Jurkat, Clone E6-1 (cell line): ENCODE measurements around the gene HOXA13.

Experiments
- DNase-seq: peaks from one replicate; pipeline ENCODE4 v3.0.0-alpha.2; 2011; ENCODE audit warnings: low read depth, low spot score
- H3K4me3 ChIP-seq: 2 replicates; pipeline ENCODE4 v1.5.1; 2011; ENCODE audit warnings: mild to moderate bottlenecking, low read length, control low read depth, moderate library complexity

The HOXA13 gene

GRCh38 chr7:27185854-27186667, 13.8 kb downstream of the HOXA13 start:
- DNase-seq = no peak
- no peak overlapping the region for H3K4me3 ChIP-seq

GRCh38 chr7:27185013-27185853, 14.7 kb downstream of the HOXA13 start, which contains the start of gene HOXA11:
Gene HOXA11 (minus strand): TSS chr7:27185232. CDS start chr7:27185144, 88 bp downstream.
- H3K4me3 ChIP-seq = peak within 1 kb of the TSS; percentile 22
- DNase-seq = no peak

GRCh38 chr7:27184337-27185012, 15.4 kb downstream of the HOXA13 start:
- no peak for DNase-seq
- peak overlapping the region; percentile 22 for H3K4me3 ChIP-seq

GRCh38 chr7:27183682-27184336, 16.1 kb downstream of the HOXA13 start:
- H3K4me3 ChIP-seq = peak overlapping the region; percentile 20
- DNase-seq = no peak

GRCh38 chr7:27182861-27183681, 16.8 kb downstream of the HOXA13 start:
- H3K4me3 ChIP-seq = no peak overlapping the region
- DNase-seq = no peak

- DNase-seq = no peak
- H3K4me3 ChIP-seq = no peak overlapping the region
Observed at GRCh38 chr7:27182285-27182841, 17.5 kb downstream of the HOXA13 start.

GRCh38 chr7:27181795-27182275, 18.1 kb downstream of the HOXA13 start:
- no peak overlapping the region for H3K4me3 ChIP-seq
- no peak for DNase-seq

GRCh38 chr7:27180431-27181420, 19.2 kb downstream of the HOXA13 start:
- H3K4me3 ChIP-seq = no peak overlapping the region
- DNase-seq = no peak

GRCh38 chr7:27179503-27180430, 20.1 kb downstream of the HOXA13 start:
- peak; percentile 31 for DNase-seq
- no peak overlapping the region for H3K4me3 ChIP-seq

GRCh38 chr7:27179030-27179429, 20.9 kb downstream of the HOXA13 start:
- DNase-seq = no peak
- H3K4me3 ChIP-seq = no peak overlapping the region

- DNase-seq = no peak
Observed at GRCh38 chr7:27178366-27178765, 21.5 kb downstream of the HOXA13 start.

GRCh38 chr7:27177795-27178320, 22.0 kb downstream of the HOXA13 start:
- no peak for DNase-seq
- H3K4me3 ChIP-seq = no peak overlapping the region

More at GRCh38 chr7:27178366-27178765, 21.5 kb downstream of the HOXA13 start:
- no peak overlapping the region for H3K4me3 ChIP-seq

GRCh38 chr7:27176962-27177794, 22.7 kb downstream of the HOXA13 start:
- DNase-seq = no peak
- H3K4me3 ChIP-seq = no peak overlapping the region

GRCh38 chr7:27176524-27176845, 23.4 kb downstream of the HOXA13 start:
- DNase-seq = no peak
- H3K4me3 ChIP-seq = no peak overlapping the region
